HEK293 (cell line): ENCODE results near the gene MTMR1.

Experiments used
- CTCF ChIP-seq: fragments of 450-650 bp; formaldehyde crosslinking; IDR thresholded peaks from 2 replicates; pipeline ENCODE4 v1.5.1; 2016; ENCODE audit warnings: missing biosample characterization, missing genetic modification characterization
- KLF9 ChIP-seq: fragments of 450-650 bp; formaldehyde crosslinking; IDR thresholded peaks from 2 replicates; pipeline ENCODE4 v1.5.1; 2016; ENCODE audit warnings: missing biosample characterization, missing genetic modification characterization, low read depth
- ZSCAN18 ChIP-seq: fragments of 450-650 bp; formaldehyde crosslinking; IDR thresholded peaks from 2 replicates; pipeline ENCODE4 v1.5.1; 2016; ENCODE audit warnings: missing biosample characterization, missing genetic modification characterization
- TF ChIP-seq, protein P1 (sequence below): fragments of 450-650 bp; formaldehyde crosslinking; IDR thresholded peaks from 2 replicates; pipeline ENCODE4 v1.5.1; 2016; ENCODE audit warnings: missing biosample characterization, missing genetic modification characterization

- TF ChIP-seq KLF9 (tag by site-specific recombination), result no peak
- no peak for TF ChIP-seq CTCF (tag by site-specific recombination)
- TF ChIP-seq, protein P1, sequence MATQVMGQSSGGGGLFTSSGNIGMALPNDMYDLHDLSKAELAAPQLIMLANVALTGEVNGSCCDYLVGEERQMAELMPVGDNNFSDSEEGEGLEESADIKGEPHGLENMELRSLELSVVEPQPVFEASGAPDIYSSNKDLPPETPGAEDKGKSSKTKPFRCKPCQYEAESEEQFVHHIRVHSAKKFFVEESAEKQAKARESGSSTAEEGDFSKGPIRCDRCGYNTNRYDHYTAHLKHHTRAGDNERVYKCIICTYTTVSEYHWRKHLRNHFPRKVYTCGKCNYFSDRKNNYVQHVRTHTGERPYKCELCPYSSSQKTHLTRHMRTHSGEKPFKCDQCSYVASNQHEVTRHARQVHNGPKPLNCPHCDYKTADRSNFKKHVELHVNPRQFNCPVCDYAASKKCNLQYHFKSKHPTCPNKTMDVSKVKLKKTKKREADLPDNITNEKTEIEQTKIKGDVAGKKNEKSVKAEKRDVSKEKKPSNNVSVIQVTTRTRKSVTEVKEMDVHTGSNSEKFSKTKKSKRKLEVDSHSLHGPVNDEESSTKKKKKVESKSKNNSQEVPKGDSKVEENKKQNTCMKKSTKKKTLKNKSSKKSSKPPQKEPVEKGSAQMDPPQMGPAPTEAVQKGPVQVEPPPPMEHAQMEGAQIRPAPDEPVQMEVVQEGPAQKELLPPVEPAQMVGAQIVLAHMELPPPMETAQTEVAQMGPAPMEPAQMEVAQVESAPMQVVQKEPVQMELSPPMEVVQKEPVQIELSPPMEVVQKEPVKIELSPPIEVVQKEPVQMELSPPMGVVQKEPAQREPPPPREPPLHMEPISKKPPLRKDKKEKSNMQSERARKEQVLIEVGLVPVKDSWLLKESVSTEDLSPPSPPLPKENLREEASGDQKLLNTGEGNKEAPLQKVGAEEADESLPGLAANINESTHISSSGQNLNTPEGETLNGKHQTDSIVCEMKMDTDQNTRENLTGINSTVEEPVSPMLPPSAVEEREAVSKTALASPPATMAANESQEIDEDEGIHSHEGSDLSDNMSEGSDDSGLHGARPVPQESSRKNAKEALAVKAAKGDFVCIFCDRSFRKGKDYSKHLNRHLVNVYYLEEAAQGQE (tag by site-specific recombination), result no peak
- TF ChIP-seq ZSCAN18 (tag by site-specific recombination), result no peak
These were observed 70.6 kb downstream of the MTMR1 start for GRCh38 chrX:150763810-150764209.
